Panc1 (cell line): ENCODE data around the gene TPM4. TPM values are rescaled to one million over a fixed set of nuclear protein-coding genes. Genes with fewer than 3 reads are reported as not detected.

Experiments
- ATAC-seq: fragments of 200-7000 bp; cut with Tn5 transposase; 2 replicates; pipeline ENCODE4 v1.9.1; 2020; ENCODE audit warnings: mild to moderate bottlenecking, moderate library complexity
- BruUV-seq: library from RNA; stranded (reverse); fragments of 400-500 nt; replicated peaks from 2 replicates; lab custom pipeline; 2021; lab: Mats Ljungman, UMichigan
- CTCF ChIA-PET: fragments of 300-600 bp; sonication (Branson Sonifier 250); formaldehyde crosslinking; loops from one replicate; lab custom pipeline; 2022; ENCODE audit warnings: antibody characterized with exemption; lab: Charles Lee
- POLR2A ChIA-PET: fragments of 300-600 bp; sonication (Branson Sonifier 250); formaldehyde crosslinking; loops from one replicate; lab custom pipeline; 2022; ENCODE audit warnings: antibody characterized with exemption; lab: Charles Lee
- DNase-seq: peaks from one replicate; pipeline ENCODE4 v3.0.0-alpha.2; 2010; ENCODE audit warnings: low read depth, low spot score
- H3K27ac ChIP-seq: 2 replicates; pipeline ENCODE4 v1.5.1; 2011; ENCODE audit warnings: mild to moderate bottlenecking, low read length, inconsistent platforms
- H3K27me3 ChIP-seq: fragments of 200-500 bp; sonication (Bioruptor generic); 2 replicates; pipeline ENCODE4 v1.6.0; 2014; ENCODE audit warnings: low read length, inconsistent platforms; ENCODE audit not compliant: control insufficient read depth, insufficient read depth
- H3K36me3 ChIP-seq: fragments of 200-500 bp; sonication (Bioruptor generic); 2 replicates; pipeline ENCODE4 v1.5.1; 2014; ENCODE audit warnings: inconsistent platforms, mild to moderate bottlenecking, low read length, moderate library complexity; ENCODE audit not compliant: control insufficient read depth, insufficient read depth
- H3K4me1 ChIP-seq: 2 replicates; pipeline ENCODE4 v1.5.1; 2011; ENCODE audit warnings: inconsistent platforms, mild to moderate bottlenecking, low read length, moderate library complexity; ENCODE audit not compliant: control insufficient read depth, insufficient read depth
- H3K4me3 ChIP-seq, 2 experiments: 2 replicates each; pipeline ENCODE4 v1.5.1; 2011 to 2012; ENCODE audit warnings: low read depth in 2 of 2, low read length in 2 of 2, mild to moderate bottlenecking in 2 of 2, inconsistent platforms in 1 of 2, moderate library complexity in 1 of 2
- H3K9me3 ChIP-seq: fragments of 200-500 bp; sonication (Bioruptor generic); 2 replicates; pipeline ENCODE4 v1.5.1; 2014; ENCODE audit warnings: low read depth, mild to moderate bottlenecking, inconsistent platforms, low read length, moderate library complexity; ENCODE audit not compliant: control insufficient read depth, insufficient read depth
- CTCF ChIP-seq: fragments of 450-650 bp; IDR thresholded peaks from 2 replicates; pipeline ENCODE4 v1.5.1; 2017; ENCODE audit warnings: mild to moderate bottlenecking
- POLR2AphosphoS5 ChIP-seq: IDR thresholded peaks from 2 replicates; pipeline ENCODE4 v1.6.1; 2012; ENCODE audit warnings: mild to moderate bottlenecking, low read depth, low read length, moderate library complexity
- REST ChIP-seq, 2 experiments: IDR thresholded peaks; 2 replicates each; pipeline ENCODE4 v1.6.1; 2011 to 2012; ENCODE audit warnings: low read depth in 2 of 2, control low read depth in 1 of 2, low read length in 1 of 2, mild to moderate bottlenecking in 1 of 2, moderate library complexity in 1 of 2; ENCODE audit not compliant: insufficient read depth in 1 of 2
- SIN3A ChIP-seq: IDR thresholded peaks from 2 replicates; pipeline ENCODE4 v1.6.1; 2012; ENCODE audit warnings: low read depth, mild to moderate bottlenecking, low read length, moderate library complexity, borderline replicate concordance; ENCODE audit not compliant: insufficient read depth
- TCF7L2 ChIP-seq: IDR thresholded peaks from 2 replicates; pipeline ENCODE4 v1.6.1; 2011; ENCODE audit warnings: mild to moderate bottlenecking, low read depth, low read length, inconsistent platforms
- in situ Hi-C: cut with HindIII; loops from 2 replicates; pipeline ENCODE4 v1.10.0; 2016; ENCODE audit warnings: low sequenced_read_pairs, low pct_unique_long_range_greater_than_20kb
- intact Hi-C: fragments of 100-400 bp; cut with micrococcal nuclease; formaldehyde crosslinking; loops from one replicate; pipeline ENCODE4 v1.10.0; 2022; ENCODE audit not compliant: unreplicated experiment
- total RNA-seq: library from RNA; stranded (reverse); gene quantifications from one replicate; pipeline ENCODE4 v1.2.1, GENCODE V29; 2021; ENCODE audit not compliant: unreplicated experiment

TPM4 gene
- total RNA-seq, 1 experiment from 2014 or later: 165 TPM

- TSS peak; percentile 87 for BruUV-seq
- peaks cover 18% of the 10 kb centered on the region for H3K4me1 ChIP-seq
- POLR2A ChIA-PET: interaction anchor here (0.6 to 0.7 kb wide), 2 partner anchors 42 to 109 kb away, joined by 3 to 5 read pairs; partner anchors contain the start of gene FAM32A
These were observed 703 bp upstream of the TPM4 start for GRCh38 chr19:16075430-16076153.

GRCh38 chr19:16076958-16077611 is 790 bp downstream of the TPM4 start:
- ChIA-PET POLR2A (interaction anchor here (0.6 kb wide), 2 partner anchors 36 to 651 kb away, joined by 9 to 11 read pairs; no protein-coding TSS in a partner anchor), CTCF (interaction anchor here (1.0 kb wide), 1 partner anchor 35 kb away, joined by 3 read pairs; no protein-coding TSS in a partner anchor)
- Histone ChIP-seq H3K4me3 (peak overlapping the region; percentile 63 to 91), H3K9me3 (no peaks in the 10 kb centered on the region), H3K36me3 (no peaks in the 10 kb centered on the region), H3K4me1 (peaks cover 18% of the 10 kb centered on the region), H3K27ac (peak overlapping the region; percentile 83), H3K27me3 (no peaks in the 10 kb centered on the region)
- DNase-seq (no peak), ATAC-seq (no peak)
- intact Hi-C loops: no loop called here
- in situ Hi-C loops: no loop called here
- TF ChIP-seq SIN3A: no peak
- no TSS peak for BruUV-seq

More at GRCh38 chr19:16075430-16076153, 703 bp upstream of the TPM4 start:
- intact Hi-C loops (no loop called here), in situ Hi-C loops (no loop called here)
- H3K9me3 ChIP-seq: no peaks in the 10 kb centered on the region
- no peaks in the 10 kb centered on the region for H3K27me3 ChIP-seq
- no peaks in the 10 kb centered on the region for H3K36me3 ChIP-seq
- CTCF ChIA-PET: interaction anchor here (0.7 to 1.0 kb wide), 2 partner anchors 34 to 223 kb away, joined by 3 to 9 read pairs; no protein-coding TSS in a partner anchor
- no peak for ATAC-seq
- TF ChIP-seq TCF7L2 (no peak), CTCF (no peak), POLR2AphosphoS5 (no peak)
- no peak for DNase-seq
- H3K27ac ChIP-seq: no peak overlapping the region
- H3K4me3 ChIP-seq: peak overlapping the region; percentile 59 to 63

- Histone ChIP-seq H3K36me3 (no peaks in the 10 kb centered on the region), H3K27me3 (no peaks in the 10 kb centered on the region), H3K4me3 (peak overlapping the region; percentile 63 to 91), H3K27ac (peak overlapping the region; percentile 86), H3K9me3 (no peaks in the 10 kb centered on the region), H3K4me1 (peaks cover 18% of the 10 kb centered on the region)
- in situ Hi-C loops: no loop called here
- no peak for DNase-seq
- intact Hi-C loops: no loop called here
- POLR2A ChIA-PET: interaction anchor here (0.7 kb wide), 1 partner anchor 73 kb away, joined by 4 read pairs; no protein-coding TSS in a partner anchor
- ATAC-seq: no peak
- CTCF ChIA-PET: no interaction called here
- TF ChIP-seq TCF7L2: no peak
- TF ChIP-seq REST (IDR thresholded peaks at IDR 0.05; ENCODE audit: insufficient read depth in 1 of 2, low read depth in 2 of 2, low read length in 1 of 2): no peak
- TF ChIP-seq CTCF: no peak
- TF ChIP-seq POLR2AphosphoS5: no peak
- TF ChIP-seq SIN3A: no peak
- TSS peak; percentile 86 for BruUV-seq
These were observed 1.9 kb downstream of the TPM4 start for GRCh38 chr19:16077984-16078758.
